Right hindlimb (tissue), 1 donor: ENCODE results near the gene SLC6A9.

ENCODE experiments used
- DNase-seq: peaks from one replicate; pipeline ENCODE4 v3.0.0-alpha.2; 2018

The SLC6A9 gene

GRCh38 chr1:44025816-44026215, 5.4 kb downstream of the SLC6A9 start:
- no peak for DNase-seq

DNA sequence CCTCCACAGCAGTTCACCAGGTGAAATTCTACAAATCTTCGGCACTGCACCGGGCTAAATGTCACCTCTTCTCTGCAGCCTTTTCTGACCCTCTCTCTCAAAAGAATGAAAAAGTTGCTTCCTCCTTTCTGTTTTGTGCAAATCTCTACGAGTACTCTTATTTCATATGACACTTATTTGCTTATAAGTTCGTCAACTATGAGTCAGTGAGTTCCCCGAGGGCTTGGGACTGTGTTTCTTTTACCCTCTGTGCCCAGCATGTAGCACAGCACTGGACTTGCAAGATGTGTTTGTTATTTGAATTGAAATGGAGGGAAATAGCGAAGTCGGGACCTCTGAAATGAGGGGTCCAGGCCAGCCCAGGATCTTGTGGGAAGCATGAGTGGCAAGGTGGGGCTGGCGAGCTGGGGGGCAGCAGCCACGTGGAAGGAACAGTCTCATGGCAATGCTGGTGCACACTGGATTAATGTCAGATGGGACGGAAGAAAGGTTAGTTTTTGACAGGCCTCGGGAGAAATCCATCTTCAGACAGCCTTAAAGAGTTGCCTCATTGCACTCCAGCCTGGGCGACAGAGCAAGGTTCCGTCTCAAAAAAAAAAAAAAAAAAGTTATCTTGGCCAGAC, 6.2 kb downstream of the SLC6A9 start:
- no peak for DNase-seq

DNA sequence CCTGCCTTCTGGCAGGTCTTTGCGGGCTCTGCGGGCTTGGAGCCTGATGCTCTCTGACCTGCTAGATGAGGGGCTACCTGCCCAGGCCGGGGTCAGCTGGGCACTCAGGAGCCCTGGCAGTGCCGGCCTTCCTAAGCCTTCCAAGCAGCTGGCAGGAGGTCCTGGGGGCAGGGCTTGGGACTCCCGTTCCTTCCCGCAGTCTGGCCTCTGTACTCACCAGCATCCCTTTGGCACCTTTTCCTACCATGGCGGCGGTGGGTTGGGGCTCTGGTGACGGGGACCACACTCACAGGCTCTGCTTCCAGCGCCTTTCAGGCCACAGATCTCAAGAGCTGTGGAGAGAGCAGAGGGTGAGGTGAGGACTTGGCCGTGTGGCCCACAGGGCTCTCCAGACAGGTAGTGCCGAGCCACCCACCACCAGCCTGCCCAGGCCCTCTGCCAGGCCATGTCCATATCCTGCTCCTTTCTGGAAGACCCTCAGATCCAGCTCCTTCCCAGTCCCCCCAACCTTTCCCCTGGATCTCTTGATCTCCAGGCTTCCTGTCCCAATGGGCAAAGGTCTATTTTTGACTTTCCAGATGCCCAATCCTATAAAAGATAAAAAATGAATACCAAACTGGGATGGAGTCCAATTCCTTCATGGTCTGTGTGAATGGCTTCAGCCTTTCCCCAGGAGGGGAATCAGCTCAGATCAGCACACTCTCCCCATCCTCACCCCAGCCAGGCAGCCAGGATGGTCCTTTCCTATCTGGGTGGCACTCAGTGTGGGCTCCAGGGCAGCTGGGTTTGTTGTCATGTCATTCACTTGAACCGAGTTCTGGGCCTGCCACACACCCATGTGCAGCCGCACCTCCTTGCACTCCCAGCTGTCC, 7.0 kb downstream of the SLC6A9 start:
- DNase-seq = no peak

DNA sequence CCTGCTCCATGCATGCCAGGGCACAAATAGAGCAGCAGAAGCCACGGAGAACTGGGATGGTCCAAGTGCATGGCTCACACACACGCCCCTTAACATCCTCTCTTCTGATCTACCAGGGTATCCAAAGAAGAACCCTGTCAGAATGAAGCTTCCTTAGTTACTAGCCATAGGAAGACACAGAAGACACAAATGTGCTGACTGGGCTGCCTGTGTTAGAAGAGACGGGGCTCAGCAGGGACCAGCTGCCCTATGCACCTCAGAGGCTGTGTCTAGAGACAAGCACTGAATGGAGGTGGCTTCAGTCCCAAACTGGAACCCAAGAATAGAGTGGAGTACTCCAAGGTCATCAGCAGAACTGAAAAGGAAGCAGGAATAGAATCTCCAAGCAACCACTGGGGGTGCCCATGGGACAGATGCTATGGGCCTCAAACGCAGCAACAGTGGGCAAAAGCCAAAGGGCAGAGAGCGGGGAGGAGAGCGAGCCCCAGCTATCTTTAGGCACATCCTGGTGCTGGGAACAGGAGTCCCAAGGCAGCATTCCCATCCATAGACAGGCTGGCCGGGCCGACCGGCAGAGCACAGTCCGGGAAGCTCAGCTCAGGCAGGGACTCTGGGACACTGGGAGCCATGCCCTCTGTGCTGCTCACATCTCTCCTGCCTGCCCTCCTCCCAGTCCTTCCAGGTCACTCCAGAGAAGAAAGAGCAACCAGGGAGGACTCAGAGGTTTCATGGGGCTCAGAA, 9.5 kb downstream of the SLC6A9 start:
- no peak for DNase-seq

DNA sequence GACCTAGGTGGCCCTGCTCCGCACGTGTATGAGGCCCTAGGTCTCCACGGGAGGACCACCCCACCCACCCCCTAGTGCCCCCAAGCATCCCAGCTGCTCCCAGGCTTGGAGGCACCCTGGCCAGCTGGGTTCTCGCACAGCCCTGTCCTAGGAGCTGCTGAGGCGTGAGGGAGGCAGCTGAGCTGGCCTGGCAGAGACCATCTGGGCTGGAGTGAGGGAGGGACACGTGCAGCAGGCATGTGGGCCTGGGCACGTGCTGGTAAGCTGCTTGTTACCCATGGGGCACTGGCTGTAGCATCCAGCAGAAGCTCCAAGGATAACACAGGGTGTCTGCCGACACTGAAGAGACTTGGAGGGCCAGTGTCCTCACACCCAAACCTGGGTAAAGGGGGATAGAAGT, 10.1 kb downstream of the SLC6A9 start:
- no peak for DNase-seq

DNA sequence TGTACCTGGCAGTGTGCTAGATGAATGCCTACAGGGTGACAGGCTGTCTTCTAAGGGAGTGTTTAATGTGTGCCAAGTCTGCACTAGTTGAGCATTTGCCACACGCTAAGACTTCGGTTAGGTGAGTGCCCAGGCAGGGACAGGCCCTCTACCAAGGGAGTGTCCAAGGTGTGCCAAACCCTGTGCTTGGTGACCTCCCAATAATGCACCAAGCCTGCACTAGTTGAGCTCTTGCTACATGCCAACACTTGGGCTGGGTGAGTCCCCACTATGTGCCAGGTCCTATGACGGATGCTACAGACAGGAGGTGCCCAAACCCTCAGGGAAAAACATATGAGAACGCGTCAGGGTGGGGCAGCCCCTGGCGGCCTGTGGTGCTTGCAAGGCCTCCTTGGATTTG, 10.8 kb downstream of the SLC6A9 start:
- no peak for DNase-seq

- DNase-seq = peak; percentile 15
Measured at GRCh38 chr1:44019466-44019948, 11.8 kb downstream of the SLC6A9 start.

GRCh38 chr1:44016890-44017400, 14.3 kb downstream of the SLC6A9 start:
- no peak for DNase-seq

- no peak for DNase-seq
Measured at GRCh38 chr1:44016041-44016889, 15.0 kb downstream of the SLC6A9 start.

DNA sequence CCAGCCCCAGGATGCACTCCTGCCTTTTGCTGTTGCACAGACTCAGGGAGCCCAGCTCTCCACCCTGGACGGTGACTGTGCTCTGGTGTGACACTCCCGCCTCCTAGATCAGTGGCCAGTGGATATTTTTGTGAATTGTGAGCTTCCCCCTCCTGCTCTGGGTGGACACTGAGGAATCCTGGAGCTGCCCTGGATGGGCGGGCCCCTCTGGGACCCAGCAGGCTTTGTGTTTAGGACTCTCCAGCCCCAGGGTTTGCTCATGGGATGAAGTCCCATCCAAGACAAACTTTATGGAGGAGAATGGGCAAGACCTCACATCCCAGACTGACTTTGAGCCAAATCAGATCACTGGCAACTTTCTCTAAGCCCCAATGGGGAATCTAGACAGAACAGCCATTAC, 16.1 kb downstream of the SLC6A9 start:
- no peak for DNase-seq

- DNase-seq = no peak
Measured at GRCh38 chr1:44014365-44015104, 16.7 kb downstream of the SLC6A9 start.

- no peak for DNase-seq
Measured at GRCh38 chr1:44013949-44014348, 17.3 kb downstream of the SLC6A9 start.

DNA sequence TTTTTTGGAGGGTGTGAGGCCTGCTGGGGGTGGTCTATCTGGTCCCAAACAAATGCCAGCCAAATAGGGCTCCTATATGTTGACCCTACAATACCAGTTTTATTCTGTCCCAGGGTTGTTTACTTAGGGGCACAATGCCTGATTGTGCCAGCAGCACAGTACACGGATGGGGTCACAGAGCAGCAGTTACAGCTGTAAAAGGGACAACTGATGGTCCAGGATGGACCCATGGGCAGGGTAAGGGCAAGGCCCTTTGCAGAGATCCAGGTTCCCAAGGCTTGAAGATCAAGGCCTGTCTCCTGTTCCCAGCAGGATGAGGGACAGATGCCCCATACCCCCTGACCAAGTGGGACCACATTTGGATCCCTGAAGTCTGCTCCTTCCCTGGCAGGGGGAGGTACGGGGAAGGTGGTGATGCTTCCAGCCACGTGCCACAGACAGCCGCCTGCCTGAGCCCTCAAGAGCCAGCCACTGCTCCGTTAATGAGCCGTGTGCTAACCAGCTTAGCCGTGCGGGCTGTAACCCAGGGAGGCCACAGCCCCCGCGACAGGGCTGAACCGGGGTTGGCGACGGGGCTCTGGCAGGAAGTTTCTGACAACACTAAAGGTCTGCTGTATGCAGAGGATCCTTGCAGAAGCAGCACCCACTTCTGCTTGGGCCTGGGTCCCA, 18.2 kb downstream of the SLC6A9 start:
- no peak for DNase-seq

GRCh38 chr1:44012404-44012803, 18.9 kb downstream of the SLC6A9 start:
- DNase-seq = no peak

- no peak for DNase-seq
Measured at GRCh38 chr1:44010935-44011471, 20.3 kb downstream of the SLC6A9 start.

GRCh38 chr1:44008259-44008658, 23.0 kb downstream of the SLC6A9 start:
- DNase-seq = no peak

- DNase-seq = no peak
Measured at GRCh38 chr1:44002606-44003157, 28.6 kb downstream of the SLC6A9 start.

DNA sequence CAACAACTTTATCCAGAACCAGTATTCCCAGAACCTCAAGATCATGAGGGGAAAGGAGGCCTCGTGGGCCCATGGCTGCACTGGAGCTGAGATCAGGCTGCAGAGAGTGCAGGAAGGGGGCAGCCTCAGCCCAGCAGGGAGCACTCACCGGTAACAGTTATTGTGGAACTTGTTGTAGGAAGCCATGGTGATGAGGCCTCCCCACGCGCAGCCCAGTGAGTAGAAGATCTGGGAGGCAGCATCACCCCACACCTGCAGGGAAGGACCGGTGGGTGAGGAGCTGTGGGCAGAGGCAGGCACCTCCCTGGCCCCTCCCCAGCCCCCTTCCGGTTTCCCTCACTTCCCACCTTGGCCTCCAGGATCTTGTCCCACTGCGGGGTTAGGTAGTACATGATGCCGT, 29.1 kb downstream of the SLC6A9 start:
- no peak for DNase-seq

DNA sequence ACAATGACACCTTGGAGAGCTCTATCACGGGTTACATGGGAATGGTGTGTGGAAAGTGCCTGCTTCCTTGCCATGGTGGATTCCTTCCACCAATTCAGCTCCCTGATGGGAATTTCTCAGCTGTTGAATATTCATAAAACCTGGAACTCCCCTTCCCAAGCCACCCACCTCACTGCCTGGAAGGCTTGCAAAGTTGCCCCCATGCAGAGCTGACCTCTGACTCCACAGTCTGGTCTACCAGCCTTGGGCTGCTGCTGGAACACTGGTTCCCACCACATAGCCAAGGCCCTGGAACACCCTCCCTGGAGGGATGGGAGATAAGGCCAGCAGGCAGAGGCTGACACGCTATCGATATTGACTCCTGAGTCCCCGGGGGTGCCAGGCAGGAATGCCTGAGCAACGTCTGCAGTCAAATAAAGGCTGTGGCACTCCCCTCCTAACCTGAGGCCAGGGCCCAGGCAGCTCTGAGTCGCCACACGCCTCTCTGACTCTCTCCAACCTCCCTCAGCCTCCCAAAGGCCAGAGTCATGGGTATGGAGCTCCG, 31.1 kb downstream of the SLC6A9 start:
- no peak for DNase-seq

DNA sequence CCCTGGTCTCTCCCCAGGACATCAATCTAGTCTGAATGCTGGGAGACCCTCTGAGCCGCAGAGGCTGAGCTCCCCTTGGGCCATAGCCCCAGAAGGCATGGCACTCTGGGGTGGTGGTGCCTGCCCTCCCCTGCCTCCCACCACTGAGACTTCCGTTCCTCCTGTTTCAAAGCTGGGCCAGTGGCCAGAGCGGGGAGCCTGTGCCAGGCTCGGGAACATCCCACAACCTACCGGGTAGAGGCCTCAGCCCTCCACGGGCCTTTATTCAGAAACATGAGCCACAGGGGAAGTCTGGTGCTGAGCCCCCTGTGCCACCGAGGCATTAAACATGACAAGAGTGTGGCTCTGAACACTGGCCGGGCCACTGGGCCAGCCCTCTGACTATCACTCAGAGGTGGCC, 31.8 kb downstream of the SLC6A9 start:
- no peak for DNase-seq
